Muscle layer of duodenum (tissue), 2 donors: Measurements from ENCODE around the gene FAM13C.

ENCODE experiments used
- H3K27ac ChIP-seq: one replicate; pipeline ENCODE4 v1.7.0; 2013; ENCODE audit warnings: mild to moderate bottlenecking, low read length
- H3K27me3 ChIP-seq: one replicate; pipeline ENCODE4 v1.7.0; 2013; ENCODE audit warnings: low read depth, mild to moderate bottlenecking, control low read depth, low read length
- H3K36me3 ChIP-seq, 2 donors: one replicate each; pipeline ENCODE4 v1.7.0; 2013; ENCODE audit warnings: low read length in 2 of 2, control low read depth in 1 of 2, mild to moderate bottlenecking in 1 of 2; ENCODE audit not compliant: insufficient read depth in 2 of 2, control insufficient read depth in 1 of 2
- H3K4me1 ChIP-seq, 2 donors: one replicate each; pipeline ENCODE4 v1.7.0; 2013; ENCODE audit warnings: low read length in 2 of 2, mild to moderate bottlenecking in 2 of 2, control low read depth in 1 of 2, moderate library complexity in 1 of 2; ENCODE audit not compliant: insufficient read depth in 2 of 2, control insufficient read depth in 1 of 2
- H3K4me3 ChIP-seq, 2 donors: one replicate each; pipeline ENCODE4 v1.7.0; 2013; ENCODE audit warnings: low read length in 2 of 2, low read depth in 1 of 2, mild to moderate bottlenecking in 1 of 2
- H3K9me3 ChIP-seq, 2 donors: one replicate each; pipeline ENCODE4 v1.7.0; 2013; ENCODE audit warnings: low read length in 2 of 2, control low read depth in 1 of 2, mild to moderate bottlenecking in 1 of 2; ENCODE audit not compliant: control insufficient read depth in 1 of 2
- donor health status: healthy.

FAM13C gene

DNA sequence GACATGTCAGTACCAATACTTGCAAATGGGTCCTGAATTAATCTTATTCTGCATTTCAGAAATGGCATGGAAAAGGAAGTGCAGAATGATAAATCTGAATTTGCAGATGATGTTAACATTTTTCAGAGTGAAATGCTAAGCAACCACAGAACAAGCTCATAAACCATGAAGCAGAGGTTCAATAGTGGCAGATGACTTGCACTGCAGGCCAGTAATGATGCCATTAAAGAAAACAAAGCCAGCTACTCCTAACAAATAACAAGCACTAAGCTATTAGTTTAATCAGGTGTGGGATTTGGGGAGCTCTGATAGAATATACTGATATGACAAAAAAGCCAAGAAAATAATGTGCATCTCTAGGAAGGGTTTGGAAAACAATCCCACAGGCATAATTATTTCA, 85.4 kb downstream of the FAM13C start:
- Histone ChIP-seq H3K27ac (no peak overlapping the region), H3K27me3 (no peaks in the 10 kb centered on the region), H3K4me1 (peaks cover 5 to 6% of the 10 kb centered on the region in 2 donors)

DNA sequence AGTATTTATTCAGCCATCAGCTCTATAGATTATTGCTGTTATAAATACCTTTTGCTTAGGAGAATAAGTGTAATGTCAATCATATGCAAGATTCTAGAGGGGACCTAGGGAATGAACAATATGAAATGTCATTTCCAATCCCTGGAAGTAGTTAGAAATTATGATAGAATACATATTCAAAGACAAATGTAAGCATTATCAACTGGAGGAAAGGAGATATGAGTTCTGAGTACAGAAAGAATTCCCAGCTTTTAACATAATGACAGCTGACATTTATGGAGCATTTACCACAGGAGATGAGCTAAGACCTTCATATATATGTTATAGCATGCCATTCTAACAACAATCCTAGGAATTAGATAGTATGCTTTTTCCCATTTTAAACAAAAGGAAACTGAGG, 86.2 kb downstream of the FAM13C start:
- H3K4me3 ChIP-seq = no peak overlapping the region

More for the DNA sequence above, 85.4 kb downstream of the FAM13C start:
- Histone ChIP-seq H3K36me3 (no peaks in the 10 kb centered on the region), H3K4me3 (no peak overlapping the region), H3K9me3 (no peaks in the 10 kb centered on the region)

GRCh38 chr10:59273445-59273844, 88.9 kb downstream of the FAM13C start:
- no peak overlapping the region for H3K27ac ChIP-seq

More for the DNA sequence above, 86.2 kb downstream of the FAM13C start:
- Histone ChIP-seq H3K27ac (no peak overlapping the region), H3K9me3 (no peaks in the 10 kb centered on the region), H3K36me3 (no peaks in the 10 kb centered on the region), H3K27me3 (no peaks in the 10 kb centered on the region), H3K4me1 (peaks cover 5 to 6% of the 10 kb centered on the region in 2 donors)

DNA sequence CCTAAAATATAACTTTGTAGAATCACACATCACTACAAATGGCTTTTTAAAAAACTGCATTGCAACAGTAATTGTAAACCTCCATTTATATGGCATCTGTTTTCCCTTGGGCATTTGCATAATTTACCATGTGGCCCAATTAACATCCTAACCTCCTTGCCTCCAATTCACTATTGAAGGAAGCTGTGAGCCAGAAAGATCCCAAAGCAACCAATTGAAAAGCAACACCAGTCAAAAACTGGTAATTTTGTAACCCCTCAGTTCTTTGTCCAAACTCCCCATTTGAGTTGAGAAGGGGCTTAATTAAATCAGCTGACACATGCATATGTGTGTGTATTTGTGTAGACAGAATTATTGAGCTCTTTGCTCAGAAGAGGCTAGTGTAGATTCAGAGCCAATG, 90.3 kb downstream of the FAM13C start:
- Histone ChIP-seq H3K27ac (no peak overlapping the region), H3K36me3 (peaks cover 16 to 31% of the 10 kb centered on the region in 2 donors), H3K4me3 (no peak overlapping the region), H3K9me3 (no peaks in the 10 kb centered on the region), H3K4me1 (peaks cover 0 to 6% of the 10 kb centered on the region in 2 donors), H3K27me3 (no peaks in the 10 kb centered on the region)

More at GRCh38 chr10:59273445-59273844, 88.9 kb downstream of the FAM13C start:
- no peaks in the 10 kb centered on the region for H3K9me3 ChIP-seq
- peaks cover 0 to 6% of the 10 kb centered on the region in 2 donors for H3K4me1 ChIP-seq
- H3K36me3 ChIP-seq = peaks cover 5 to 17% of the 10 kb centered on the region in 2 donors
- H3K4me3 ChIP-seq = no peak overlapping the region
- no peaks in the 10 kb centered on the region for H3K27me3 ChIP-seq

DNA sequence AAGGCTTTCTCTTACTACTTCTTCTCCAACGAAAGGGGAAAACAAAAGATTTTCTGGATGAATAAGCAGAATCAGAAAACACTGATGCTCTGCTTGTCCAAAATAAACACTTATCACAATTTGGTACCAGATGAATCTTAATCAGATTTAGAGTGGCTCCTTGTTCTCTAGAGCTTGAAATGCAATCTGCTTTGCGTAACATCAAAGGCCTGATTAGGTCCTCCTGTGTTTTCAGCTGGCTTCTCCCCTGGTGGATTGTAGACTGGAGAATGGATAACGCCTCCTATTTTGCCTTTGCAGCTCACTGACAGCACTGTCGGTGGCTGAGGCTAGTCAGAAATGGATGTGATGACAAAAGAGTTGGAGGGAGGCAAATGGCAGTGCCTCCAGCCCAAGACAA, 91.2 kb downstream of the FAM13C start:
- Histone ChIP-seq H3K36me3 (peaks cover 20 to 39% of the 10 kb centered on the region in 2 donors), H3K9me3 (no peaks in the 10 kb centered on the region), H3K4me3 (no peak overlapping the region), H3K27me3 (no peaks in the 10 kb centered on the region), H3K27ac (no peak overlapping the region), H3K4me1 (peaks cover 0 to 9% of the 10 kb centered on the region in 2 donors)

- Histone ChIP-seq H3K9me3 (no peaks in the 10 kb centered on the region), H3K4me1 (peaks cover 0 to 11% of the 10 kb centered on the region in 2 donors), H3K4me3 (no peak overlapping the region), H3K36me3 (peaks cover 23 to 43% of the 10 kb centered on the region in 2 donors), H3K27ac (no peak overlapping the region), H3K27me3 (no peaks in the 10 kb centered on the region)
These were observed 91.9 kb downstream of the FAM13C start for GRCh38 chr10:59270492-59270891.

DNA sequence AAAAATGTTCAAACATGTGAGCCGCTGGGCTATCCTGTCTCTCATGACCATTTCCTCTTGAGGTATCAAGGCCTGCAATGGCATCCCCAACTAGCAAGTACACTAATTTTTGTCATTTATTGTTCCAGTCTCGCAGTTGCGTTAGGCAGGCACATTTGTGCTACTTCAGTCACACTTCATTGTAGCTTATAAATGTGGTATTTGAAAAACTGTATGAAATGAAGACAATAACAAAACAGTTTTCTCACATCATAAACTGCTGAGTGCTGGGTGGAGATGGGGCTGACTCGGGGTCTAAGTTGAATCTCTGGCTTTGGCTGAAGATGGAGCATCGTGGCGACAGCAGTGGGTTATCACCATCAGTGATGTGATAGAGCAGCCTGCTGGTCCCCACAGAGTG, 92.7 kb downstream of the FAM13C start:
- H3K9me3 ChIP-seq = no peaks in the 10 kb centered on the region
- no peak overlapping the region for H3K27ac ChIP-seq
- no peak overlapping the region for H3K4me3 ChIP-seq
- no peaks in the 10 kb centered on the region for H3K27me3 ChIP-seq
- peaks cover 25 to 44% of the 10 kb centered on the region in 2 donors for H3K36me3 ChIP-seq
- H3K4me1 ChIP-seq = peaks cover 0 to 11% of the 10 kb centered on the region in 2 donors

DNA sequence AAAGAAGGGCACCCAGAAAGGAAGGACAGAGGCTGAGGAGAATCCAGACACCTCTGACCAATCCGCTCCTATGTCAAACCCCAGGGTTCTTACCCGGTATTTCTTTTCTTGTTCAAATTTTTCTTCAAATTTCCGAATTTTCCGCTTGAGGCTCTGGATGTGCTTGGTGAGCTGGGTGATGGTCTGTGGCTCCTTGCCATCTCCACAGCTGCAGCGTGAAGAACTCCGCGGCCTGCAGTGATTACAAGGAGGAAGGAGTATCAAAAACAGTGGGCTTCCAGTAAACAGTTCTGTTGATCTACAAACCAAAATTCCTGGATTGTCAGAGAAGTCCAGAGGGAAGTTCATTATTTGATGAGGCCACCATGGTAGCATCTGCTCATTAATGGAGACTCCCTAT, 93.9 kb downstream of the FAM13C start:
- Histone ChIP-seq H3K36me3 (peaks cover 28 to 53% of the 10 kb centered on the region in 2 donors), H3K4me3 (no peak overlapping the region), H3K9me3 (no peaks in the 10 kb centered on the region), H3K27me3 (no peaks in the 10 kb centered on the region), H3K4me1 (peaks cover 0 to 11% of the 10 kb centered on the region in 2 donors), H3K27ac (no peak overlapping the region)

- H3K27me3 ChIP-seq = no peaks in the 10 kb centered on the region
- no peak overlapping the region for H3K4me3 ChIP-seq
- no peaks in the 10 kb centered on the region for H3K9me3 ChIP-seq
- H3K36me3 ChIP-seq = peaks cover 28 to 53% of the 10 kb centered on the region in 2 donors
- H3K27ac ChIP-seq = no peak overlapping the region
- H3K4me1 ChIP-seq = peaks cover 0 to 6% of the 10 kb centered on the region in 2 donors
These were observed 96.0 kb downstream of the FAM13C start for GRCh38 chr10:59266321-59266720.

GRCh38 chr10:59265141-59265540, 97.2 kb downstream of the FAM13C start:
- Histone ChIP-seq H3K27me3 (no peaks in the 10 kb centered on the region), H3K27ac (no peak overlapping the region), H3K4me1 (peaks cover 0 to 6% of the 10 kb centered on the region in 2 donors), H3K4me3 (no peak overlapping the region), H3K36me3 (peaks cover 28 to 53% of the 10 kb centered on the region in 2 donors), H3K9me3 (no peaks in the 10 kb centered on the region)

DNA sequence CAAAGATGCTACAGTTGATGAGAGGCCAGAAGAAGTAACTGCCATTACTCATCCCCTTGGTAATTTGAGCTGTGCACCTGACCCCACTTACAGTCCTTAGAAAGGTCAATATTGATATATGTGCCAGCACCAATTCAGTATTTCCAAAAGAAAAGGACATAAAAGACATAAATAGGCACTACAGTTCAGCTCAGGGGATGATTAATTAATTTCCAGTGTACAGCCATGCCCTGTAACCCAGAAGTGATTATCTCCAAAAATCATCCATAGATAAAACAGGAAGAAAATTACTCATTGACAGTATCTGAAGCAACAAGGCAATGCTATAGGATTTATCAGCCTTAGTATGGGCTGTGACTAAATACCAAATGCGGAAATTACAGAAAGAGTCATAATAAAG, 103.5 kb downstream of the FAM13C start:
- Histone ChIP-seq H3K4me1 (peaks cover 0 to 5% of the 10 kb centered on the region in 2 donors), H3K27me3 (no peaks in the 10 kb centered on the region), H3K27ac (no peak overlapping the region), H3K4me3 (no peak overlapping the region), H3K36me3 (peaks cover 6 to 8% of the 10 kb centered on the region in 2 donors), H3K9me3 (no peaks in the 10 kb centered on the region)

GRCh38 chr10:59257224-59257623, 105.1 kb downstream of the FAM13C start:
- Histone ChIP-seq H3K36me3 (peaks cover 12 to 15% of the 10 kb centered on the region in 2 donors), H3K4me3 (no peak overlapping the region), H3K27me3 (no peaks in the 10 kb centered on the region), H3K4me1 (peaks cover 0 to 5% of the 10 kb centered on the region in 2 donors), H3K9me3 (no peaks in the 10 kb centered on the region), H3K27ac (no peak overlapping the region)
